Measurements from ENCODE around the gene SLC4A2. TPM values are rescaled to one million over a fixed set of nuclear protein-coding genes. Genes with fewer than 3 reads are reported as not detected.

SLC4A2 gene
- total and polyA plus RNA-seq, 8 donors, result 81.7 to 205 (median 104) TPM

- H3K4me1 ChIP-seq, result peaks cover 35 to 56% of the 10 kb centered on the region in 2 donors
- H3K9me3 ChIP-seq, result no peaks in the 10 kb centered on the region
- no peaks in the 10 kb centered on the region for H3K27me3 ChIP-seq
- DNase-seq, result peak in 1 of 4 donors; percentile 76
- H3K36me3 ChIP-seq, result peaks cover 5 to 30% of the 10 kb centered on the region in 2 donors
- intact Hi-C loops (cut with DNase I), result no loop called here
- TF ChIP-seq, protein P1, sequence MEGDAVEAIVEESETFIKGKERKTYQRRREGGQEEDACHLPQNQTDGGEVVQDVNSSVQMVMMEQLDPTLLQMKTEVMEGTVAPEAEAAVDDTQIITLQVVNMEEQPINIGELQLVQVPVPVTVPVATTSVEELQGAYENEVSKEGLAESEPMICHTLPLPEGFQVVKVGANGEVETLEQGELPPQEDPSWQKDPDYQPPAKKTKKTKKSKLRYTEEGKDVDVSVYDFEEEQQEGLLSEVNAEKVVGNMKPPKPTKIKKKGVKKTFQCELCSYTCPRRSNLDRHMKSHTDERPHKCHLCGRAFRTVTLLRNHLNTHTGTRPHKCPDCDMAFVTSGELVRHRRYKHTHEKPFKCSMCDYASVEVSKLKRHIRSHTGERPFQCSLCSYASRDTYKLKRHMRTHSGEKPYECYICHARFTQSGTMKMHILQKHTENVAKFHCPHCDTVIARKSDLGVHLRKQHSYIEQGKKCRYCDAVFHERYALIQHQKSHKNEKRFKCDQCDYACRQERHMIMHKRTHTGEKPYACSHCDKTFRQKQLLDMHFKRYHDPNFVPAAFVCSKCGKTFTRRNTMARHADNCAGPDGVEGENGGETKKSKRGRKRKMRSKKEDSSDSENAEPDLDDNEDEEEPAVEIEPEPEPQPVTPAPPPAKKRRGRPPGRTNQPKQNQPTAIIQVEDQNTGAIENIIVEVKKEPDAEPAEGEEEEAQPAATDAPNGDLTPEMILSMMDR (IDR thresholded peaks at IDR 0.05), result no peak
- H3K4me3 ChIP-seq, result peak overlapping the region; percentile 94 to 98
- H3K27ac ChIP-seq, result peak overlapping the region in 1 of 2 donors; percentile 91
- ATAC-seq, result no peak
Observed at GRCh38 chr7:151079199-151079910, 20.0 kb downstream of the SLC4A2 start.

GRCh38 chr7:151080067-151080521, 20.7 kb downstream of the SLC4A2 start:
- peak; percentile 20 for ATAC-seq
- DNase-seq, result no peak
- no peaks in the 10 kb centered on the region for H3K9me3 ChIP-seq
- H3K36me3 ChIP-seq, result peaks cover 0 to 23% of the 10 kb centered on the region in 2 donors
- intact Hi-C loops (cut with DNase I), result no loop called here
- H3K4me1 ChIP-seq, result peaks cover 35 to 62% of the 10 kb centered on the region in 2 donors
- TF ChIP-seq, protein P1 (IDR thresholded peaks at IDR 0.05), result no peak
- peak overlapping the region; percentile 91 for H3K27ac ChIP-seq
- peak overlapping the region; percentile 94 to 98 for H3K4me3 ChIP-seq
- no peaks in the 10 kb centered on the region for H3K27me3 ChIP-seq

GRCh38 chr7:151080522-151081169, 21.3 kb downstream of the SLC4A2 start, which contains the start of gene FASTK:
Gene FASTK, minus strand, starts transcription at chr7:151080809. Its CDS starts 43 bp downstream, at chr7:151080766.
- intact Hi-C loops (cut with DNase I), result no loop called here
- H3K36me3 ChIP-seq, result peaks cover 0 to 18% of the 10 kb centered on the region in 2 donors
- TF ChIP-seq, protein P1 (IDR thresholded peaks at IDR 0.05), result no peak
- ATAC-seq (peak; percentile 91), DNase-seq (peak; percentile 87 to 98 (median 92))
- peak within 1 kb of the TSS; percentile 91 for H3K27ac ChIP-seq
- peaks cover 39 to 67% of the 10 kb centered on the region in 2 donors for H3K4me1 ChIP-seq
- no peaks in the 10 kb centered on the region for H3K9me3 ChIP-seq
- H3K4me3 ChIP-seq, result peak within 1 kb of the TSS; percentile 94 to 98
- no peaks in the 10 kb centered on the region for H3K27me3 ChIP-seq

GRCh38 chr7:151081170-151082101, 22.0 kb downstream of the SLC4A2 start:
- no peaks in the 10 kb centered on the region for H3K9me3 ChIP-seq
- H3K4me3 ChIP-seq, result peak overlapping the region; percentile 94 to 98
- no peaks in the 10 kb centered on the region for H3K27me3 ChIP-seq
- TF ChIP-seq, protein P1 (IDR thresholded peaks at IDR 0.05), result no peak
- ATAC-seq, result no peak
- intact Hi-C loops (cut with DNase I), result no loop called here
- DNase-seq, result peak in 2 of 4 donors; percentile 32 to 83
- H3K27ac ChIP-seq, result peak overlapping the region; percentile 91
- peaks cover 39 to 71% of the 10 kb centered on the region in 2 donors for H3K4me1 ChIP-seq
- peaks cover 0 to 10% of the 10 kb centered on the region in 2 donors for H3K36me3 ChIP-seq
